SU-DHL-6 (cell line): ENCODE measurements around the gene PNLIPRP3.

Source experiments
- H2AFZ ChIP-seq: fragments of 200-600 bp; sonication (generic); 2 replicates; pipeline ENCODE4 v1.6.1; 2014; ENCODE audit warnings: low read depth, mild to moderate bottlenecking, moderate library complexity, mixed read lengths, antibody characterized with exemption, low read length; ENCODE audit not compliant: severe bottlenecking
- H3F3A ChIP-seq: fragments of 200-600 bp; shearing (Covaris generic); 2 replicates; pipeline ENCODE4 v1.6.0; 2016; ENCODE audit warnings: antibody characterized with exemption, mild to moderate bottlenecking; ENCODE audit not compliant: insufficient read depth
- H3K27ac ChIP-seq: fragments of 200-600 bp; sonication (generic); 2 replicates; pipeline ENCODE4 v1.5.1; 2016; ENCODE audit warnings: low read depth, mild to moderate bottlenecking, low read length, moderate library complexity, mixed read lengths
- H3K27me3 ChIP-seq: fragments of 200-600 bp; sonication (generic), shearing (Covaris generic); 2 replicates; pipeline ENCODE4 v1.6.0; 2014; ENCODE audit warnings: mild to moderate bottlenecking, low read length
- H3K36me3 ChIP-seq: fragments of 200-600 bp; sonication (generic); 2 replicates; pipeline ENCODE4 v1.6.1; 2014; ENCODE audit warnings: mild to moderate bottlenecking, low read length, mixed read lengths
- H3K4me2 ChIP-seq: fragments of 300-600, 200-600 bp; shearing (Covaris generic), sonication (generic); 2 replicates; pipeline ENCODE4 v1.6.0; 2014; ENCODE audit warnings: low read length, low read depth, mild to moderate bottlenecking; ENCODE audit not compliant: poor library complexity, severe bottlenecking
- H3K4me3 ChIP-seq: fragments of 200-600 bp; sonication (generic); 2 replicates; pipeline ENCODE4 v1.5.1; 2014; ENCODE audit warnings: antibody characterized with exemption, low read length, mild to moderate bottlenecking, mixed read lengths; ENCODE audit not compliant: insufficient read depth, poor library complexity, severe bottlenecking
- H3K79me2 ChIP-seq: fragments of 200-600 bp; sonication (generic); 2 replicates; pipeline ENCODE4 v1.6.1; 2014; ENCODE audit warnings: mild to moderate bottlenecking, low read length, moderate library complexity; ENCODE audit not compliant: insufficient read depth
- H3K9ac ChIP-seq: fragments of 200-600 bp; sonication (generic); 2 replicates; pipeline ENCODE4 v1.7.0; 2014; ENCODE audit warnings: mild to moderate bottlenecking, low read length
- H3K9me2 ChIP-seq: fragments of 200-600 bp; sonication (generic); replicated peaks from 2 replicates; pipeline ENCODE4 v1.6.1; 2014; ENCODE audit warnings: low read length; ENCODE audit not compliant: insufficient read depth
- H3K9me3 ChIP-seq: fragments of 200-600 bp; sonication (generic); 2 replicates; pipeline ENCODE4 v1.6.1; 2014; ENCODE audit warnings: low read length, mixed read lengths; ENCODE audit not compliant: insufficient read depth
- H4K20me1 ChIP-seq: fragments of 200-600 bp; sonication (generic); 2 replicates; pipeline ENCODE4 v1.6.1; 2014; ENCODE audit warnings: low read depth, mild to moderate bottlenecking, antibody characterized with exemption, low read length, moderate library complexity, mixed read lengths
- EZH2phosphoT487 ChIP-seq: fragments of 200-600 bp; sonication (generic), shearing (Covaris generic); conservative IDR thresholded peaks from 2 replicates; pipeline ENCODE4 v1.6.1; 2018; ENCODE audit warnings: mild to moderate bottlenecking, antibody characterized with exemption, low read length, moderate library complexity, mixed read lengths
- TF ChIP-seq, protein P1 (sequence below): fragments of 200-600 bp; sonication (generic); IDR thresholded peaks from one replicate; pipeline ENCODE4 v1.5.1; 2017; ENCODE audit warnings: antibody characterized with exemption, mild to moderate bottlenecking, low read length, moderate library complexity; ENCODE audit not compliant: insufficient read depth, poor library complexity, severe bottlenecking

The PNLIPRP3 gene

DNA sequence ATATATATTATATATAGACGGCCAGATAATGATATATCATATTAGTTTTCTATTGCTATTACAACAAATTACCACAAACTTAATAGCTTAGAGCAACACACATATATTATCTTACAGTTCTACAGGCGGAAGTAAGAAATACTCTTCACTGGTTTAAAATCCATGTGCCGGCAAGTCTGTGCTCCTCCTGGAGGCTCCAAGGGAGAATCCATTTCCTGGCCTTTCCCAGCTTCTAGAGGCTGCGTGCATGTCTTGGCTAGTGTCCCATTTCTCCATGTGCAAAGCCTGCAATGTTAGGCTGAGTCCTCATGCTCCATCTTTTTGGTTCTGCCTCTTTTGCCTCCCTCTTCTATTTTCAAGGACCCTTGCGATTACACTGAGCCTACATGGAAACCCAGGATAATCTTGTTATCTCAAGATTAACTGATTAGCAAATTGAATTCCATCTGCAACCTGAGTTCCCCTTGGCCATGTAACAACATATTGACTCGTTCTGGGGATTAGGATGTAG is 23.9 kb upstream of the PNLIPRP3 start:
- Histone ChIP-seq H3K4me2 (no peak overlapping the region), H3K79me2 (no peaks in the 10 kb centered on the region), H3K4me3 (no peak overlapping the region), H3F3A (no peaks in the 10 kb centered on the region), H2AFZ (no peak overlapping the region), H3K9ac (no peak overlapping the region), H4K20me1 (no peaks in the 10 kb centered on the region), H3K9me3 (no peaks in the 10 kb centered on the region), H3K9me2 (no peaks in the 10 kb centered on the region), H3K36me3 (no peaks in the 10 kb centered on the region), H3K27me3 (no peaks in the 10 kb centered on the region), H3K27ac (no peak overlapping the region)
- no peak for TF ChIP-seq EZH2phosphoT487
- TF ChIP-seq, protein P1, sequence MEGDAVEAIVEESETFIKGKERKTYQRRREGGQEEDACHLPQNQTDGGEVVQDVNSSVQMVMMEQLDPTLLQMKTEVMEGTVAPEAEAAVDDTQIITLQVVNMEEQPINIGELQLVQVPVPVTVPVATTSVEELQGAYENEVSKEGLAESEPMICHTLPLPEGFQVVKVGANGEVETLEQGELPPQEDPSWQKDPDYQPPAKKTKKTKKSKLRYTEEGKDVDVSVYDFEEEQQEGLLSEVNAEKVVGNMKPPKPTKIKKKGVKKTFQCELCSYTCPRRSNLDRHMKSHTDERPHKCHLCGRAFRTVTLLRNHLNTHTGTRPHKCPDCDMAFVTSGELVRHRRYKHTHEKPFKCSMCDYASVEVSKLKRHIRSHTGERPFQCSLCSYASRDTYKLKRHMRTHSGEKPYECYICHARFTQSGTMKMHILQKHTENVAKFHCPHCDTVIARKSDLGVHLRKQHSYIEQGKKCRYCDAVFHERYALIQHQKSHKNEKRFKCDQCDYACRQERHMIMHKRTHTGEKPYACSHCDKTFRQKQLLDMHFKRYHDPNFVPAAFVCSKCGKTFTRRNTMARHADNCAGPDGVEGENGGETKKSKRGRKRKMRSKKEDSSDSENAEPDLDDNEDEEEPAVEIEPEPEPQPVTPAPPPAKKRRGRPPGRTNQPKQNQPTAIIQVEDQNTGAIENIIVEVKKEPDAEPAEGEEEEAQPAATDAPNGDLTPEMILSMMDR = no peak

DNA sequence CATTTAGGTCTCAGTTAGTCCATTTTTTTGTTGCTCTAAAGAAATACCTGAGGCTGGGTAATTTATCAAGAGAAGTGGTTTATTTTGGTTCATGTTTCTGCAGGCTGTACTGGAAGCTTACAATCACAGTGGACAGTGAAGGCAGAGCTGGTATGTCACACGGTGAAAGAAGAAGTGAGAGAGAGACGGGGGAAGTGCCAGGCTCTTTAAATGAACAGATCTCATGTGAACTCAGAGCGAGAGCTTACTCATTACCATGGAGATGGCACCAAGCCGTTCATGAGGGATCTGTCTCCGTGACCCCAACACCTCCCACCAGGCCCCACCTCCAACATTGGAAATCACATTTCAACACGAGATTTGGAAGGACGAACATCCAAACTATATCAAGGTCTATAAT is 18.9 kb upstream of the PNLIPRP3 start:
- Histone ChIP-seq H3K9ac (no peak overlapping the region), H3K27me3 (no peaks in the 10 kb centered on the region), H3K79me2 (no peaks in the 10 kb centered on the region), H3K9me3 (no peaks in the 10 kb centered on the region), H3K27ac (no peak overlapping the region), H4K20me1 (no peaks in the 10 kb centered on the region), H2AFZ (no peak overlapping the region), H3K9me2 (no peaks in the 10 kb centered on the region), H3F3A (no peaks in the 10 kb centered on the region), H3K4me2 (no peak overlapping the region), H3K36me3 (no peaks in the 10 kb centered on the region), H3K4me3 (no peak overlapping the region)
- TF ChIP-seq, protein P1 = no peak
- no peak for TF ChIP-seq EZH2phosphoT487

DNA sequence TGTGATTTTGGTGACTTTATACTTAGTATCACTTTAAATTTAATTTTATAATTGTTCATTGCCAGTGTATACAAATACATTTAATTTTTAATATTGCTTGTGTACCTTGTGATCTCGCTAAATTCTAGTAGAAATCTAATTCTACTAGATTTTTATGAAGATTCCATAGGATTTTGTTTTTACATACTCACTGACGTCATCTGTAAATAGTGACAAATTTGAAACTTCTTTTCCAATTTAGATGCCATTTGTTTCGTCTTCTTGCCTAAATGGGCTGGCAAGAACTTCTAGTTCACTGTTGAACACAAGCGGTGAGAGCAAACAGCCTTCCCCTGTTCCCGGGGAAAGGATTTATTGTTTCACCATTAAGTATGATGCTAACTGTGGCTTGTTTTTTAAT is 17.3 kb upstream of the PNLIPRP3 start:
- no peaks in the 10 kb centered on the region for H3K36me3 ChIP-seq
- TF ChIP-seq EZH2phosphoT487 = no peak
- TF ChIP-seq, protein P1 = no peak
- no peaks in the 10 kb centered on the region for H3K27me3 ChIP-seq
- no peaks in the 10 kb centered on the region for H3K79me2 ChIP-seq
- no peaks in the 10 kb centered on the region for H3K9me2 ChIP-seq
- no peak overlapping the region for H3K4me3 ChIP-seq
- H2AFZ ChIP-seq = no peak overlapping the region
- no peaks in the 10 kb centered on the region for H4K20me1 ChIP-seq
- H3F3A ChIP-seq = no peaks in the 10 kb centered on the region
- no peak overlapping the region for H3K27ac ChIP-seq
- no peak overlapping the region for H3K9ac ChIP-seq
- no peak overlapping the region for H3K4me2 ChIP-seq
- no peaks in the 10 kb centered on the region for H3K9me3 ChIP-seq
